OCI-LY7 (cell line): ENCODE results near the gene TADA1.

Source experiments
- EZH2phosphoT487 ChIP-seq: fragments of 200-600 bp; sonication (generic); IDR thresholded peaks from 2 replicates; pipeline ENCODE4 v1.6.1; 2018; ENCODE audit warnings: low read depth, borderline replicate concordance, mild to moderate bottlenecking, mixed run types, antibody characterized with exemption, low read length, moderate library complexity, mixed read lengths
- TF ChIP-seq, protein P1 (sequence below): fragments of 200-600 bp; sonication (generic); conservative IDR thresholded peaks from 2 replicates; pipeline ENCODE4 v1.5.1; 2014; ENCODE audit warnings: mild to moderate bottlenecking, antibody characterized with exemption, low read length, moderate library complexity, mixed read lengths

GRCh38 chr1:166857995-166858394, 18.1 kb downstream of the TADA1 start:
- TF ChIP-seq, protein P1, sequence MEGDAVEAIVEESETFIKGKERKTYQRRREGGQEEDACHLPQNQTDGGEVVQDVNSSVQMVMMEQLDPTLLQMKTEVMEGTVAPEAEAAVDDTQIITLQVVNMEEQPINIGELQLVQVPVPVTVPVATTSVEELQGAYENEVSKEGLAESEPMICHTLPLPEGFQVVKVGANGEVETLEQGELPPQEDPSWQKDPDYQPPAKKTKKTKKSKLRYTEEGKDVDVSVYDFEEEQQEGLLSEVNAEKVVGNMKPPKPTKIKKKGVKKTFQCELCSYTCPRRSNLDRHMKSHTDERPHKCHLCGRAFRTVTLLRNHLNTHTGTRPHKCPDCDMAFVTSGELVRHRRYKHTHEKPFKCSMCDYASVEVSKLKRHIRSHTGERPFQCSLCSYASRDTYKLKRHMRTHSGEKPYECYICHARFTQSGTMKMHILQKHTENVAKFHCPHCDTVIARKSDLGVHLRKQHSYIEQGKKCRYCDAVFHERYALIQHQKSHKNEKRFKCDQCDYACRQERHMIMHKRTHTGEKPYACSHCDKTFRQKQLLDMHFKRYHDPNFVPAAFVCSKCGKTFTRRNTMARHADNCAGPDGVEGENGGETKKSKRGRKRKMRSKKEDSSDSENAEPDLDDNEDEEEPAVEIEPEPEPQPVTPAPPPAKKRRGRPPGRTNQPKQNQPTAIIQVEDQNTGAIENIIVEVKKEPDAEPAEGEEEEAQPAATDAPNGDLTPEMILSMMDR = no peak
- no peak for TF ChIP-seq EZH2phosphoT487
